Heart right ventricle (tissue), 16 donors: ENCODE results near the gene ZNF248. TPM values are rescaled to one million over a fixed set of nuclear protein-coding genes. Genes with fewer than 3 reads are reported as not detected.

Source experiments
- ATAC-seq, 8 donors: fragments of 200-7000 bp; cut with Tn5 transposase; one replicate each; pipeline ENCODE4 v1.9.1; 2020; ENCODE audit warnings: mild to moderate bottlenecking in 8 of 8, moderate library complexity in 8 of 8, moderate number of reproducible peaks in 1 of 8
- DNase-seq, 2 donors: peaks; one replicate each; pipeline ENCODE4 v3.0.0-alpha.2; 2020
- H3K27ac ChIP-seq, 10 donors: fragments of 200-600 bp; sonication (generic) in 2 of 10; one replicate each; pipeline versions ENCODE4 v1.5.0 to v1.8.0; 2020 to 2022; ENCODE audit warnings: mild to moderate bottlenecking in 3 of 10
- H3K27me3 ChIP-seq, 7 donors: fragments of 200-600 bp; one replicate each; pipeline ENCODE4 v1.8.0; 2021 to 2022; ENCODE audit warnings: mild to moderate bottlenecking in 2 of 7
- H3K36me3 ChIP-seq, 9 donors: fragments of 200-600 bp; sonication (generic) in 1 of 9; one replicate each; pipeline versions ENCODE4 v1.5.0 to v1.8.0; 2020 to 2022; ENCODE audit warnings: mild to moderate bottlenecking in 2 of 9
- H3K4me1 ChIP-seq, 9 donors: fragments of 200-600 bp; sonication (generic) in 1 of 9; one replicate each; pipeline versions ENCODE4 v1.5.0 to v1.8.0; 2020 to 2022; ENCODE audit warnings: mild to moderate bottlenecking in 4 of 9
- H3K4me3 ChIP-seq, 10 donors: fragments of 200-600 bp; sonication (generic) in 2 of 10; one replicate each; pipeline versions ENCODE4 v1.5.0 to v1.8.0; 2020 to 2022; ENCODE audit warnings: mild to moderate bottlenecking in 7 of 10, moderate library complexity in 2 of 10
- H3K9me3 ChIP-seq, 11 donors: fragments of 200-600 bp in 10 of 11; sonication (generic) in 2 of 11; one replicate each; pipeline versions ENCODE4 v1.5.0 to v1.8.0; 2013 to 2022; ENCODE audit warnings: mild to moderate bottlenecking in 2 of 11, control low read depth in 1 of 11, moderate library complexity in 1 of 11
- CTCF ChIP-seq, 9 donors: fragments of 200-600 bp; sonication (generic) in 2 of 9; IDR thresholded peaks; one replicate each; pipeline versions ENCODE4 v1.5.0 to v1.8.0; 2021 to 2022; ENCODE audit warnings: antibody characterized with exemption in 9 of 9, mild to moderate bottlenecking in 5 of 9, moderate library complexity in 1 of 9
- WGBS, 2 donors: extraction: QIAGEN DNeasy Blood & Tissue Kit; methylation state at CpG; one replicate each; pipeline ENCODE4 v1.1.7; 2013; ENCODE audit warnings: inconsistent platforms in 1 of 2; 5-methylcytosine and 5-hydroxymethylcytosine counted together
- intact Hi-C, 10 donors: fragments of 100-400 bp; cut with DNase I; formaldehyde crosslinking; loops; one replicate each; pipeline versions ENCODE4 v1.11.1 to v1.14.2; 2022
- polyA plus RNA-seq, 2 donors: library from polyadenylated mRNA; stranded (reverse); fragments of 200-250 nt; gene quantifications; one replicate each; pipeline ENCODE4 v1.2.3, GENCODE V29; 2013
- total RNA-seq, 10 donors: library from RNA; stranded (reverse); fragmentation: NEBNext Ultra II Directional in 3 of 10; extraction: Animal tissue kit (Norgen Biotek cat#: 25700) in 3 of 10; gene quantifications; one replicate each; pipeline versions ENCODE4 v1.2.1 to v1.2.4, GENCODE V29; 2021 to 2023
- donor health status: Arrhythmogenic right ventricular cardiomyopathy.
- donor health status: ischemic (EF 13 %, LVEDD 7.1; RV severe dilation, severe dysfunction).
- donor health status: healthy with polysubstance abuse.
- donor health status: DM: no; HTN: yes; CAD: no.
- donor health status: DM: no; HTN: no; CAD: no.
- donor health status: ischemic (EF 25% LVEDD 6.9; RV normal size, moderate dysfunction).
- donor health status: ischemic (EF 25% LVEDD 5.7; RV mildly dilated, moderate dysfunction).
- donor health status: healthy.
- donor health status: DM: yes; HTN: yes; CAD: no.
- donor health status: Ischemic cardiomyopathy.
- donor health status: ischemic (EF 35%, LVEDD 5.7; RV mildly dilated, moderate dysfunction).
- donor health status: nonischemic (EF 11% LVEDD 7.7; RV severe dilation, severe dysfunction).
- donor health status: DM: yes; HTN: yes; CAD: no.
- donor health status: PGD.
- donor health status: ischemic (EF 29% LVEDD 5.4; RV normal size, mild dysfunction).
- donor health status: nonischemic (EF 23%, LVEDD 6.1; RV moderate dilation, normal function).

ZNF248 gene
- total and polyA plus RNA-seq, 12 donors: 3.8 to 13.9 (median 8.8) TPM

GRCh38 chr10:37871143-37871542 is 13.7 kb upstream of the ZNF248 start:
- ATAC-seq (no peak), DNase-seq (no peak)
- Histone ChIP-seq H3K27ac (no peak overlapping the region), H3K27me3 (no peaks in the 10 kb centered on the region), H3K9me3 (peaks cover 0 to 4% (median 0%) of the 10 kb centered on the region in 11 donors), H3K4me3 (no peak overlapping the region), H3K36me3 (no peaks in the 10 kb centered on the region), H3K4me1 (no peaks in the 10 kb centered on the region)
- WGBS, 2 donors: 45 to 66% methylated on average over 2 of the region's 2 CpGs
- intact Hi-C loops: no loop called here
- TF ChIP-seq CTCF (IDR thresholded peaks at IDR 0.05): no peak

- intact Hi-C loops: no loop called here
- H3K36me3 ChIP-seq: no peaks in the 10 kb centered on the region
- ATAC-seq (no peak), DNase-seq (no peak)
- 91 to 93% methylated on average over 3 of the region's 3 CpGs for WGBS, 2 donors
- TF ChIP-seq CTCF (IDR thresholded peaks at IDR 0.05): no peak
- peaks cover 0 to 4% (median 0%) of the 10 kb centered on the region in 11 donors for H3K9me3 ChIP-seq
- H3K4me3 ChIP-seq: no peak overlapping the region
- H3K27me3 ChIP-seq: no peaks in the 10 kb centered on the region
- H3K4me1 ChIP-seq: no peaks in the 10 kb centered on the region
- H3K27ac ChIP-seq: no peak overlapping the region
Observed at GRCh38 chr10:37868796-37869195, 11.4 kb upstream of the ZNF248 start.

GRCh38 chr10:37865957-37866803 is 8.8 kb upstream of the ZNF248 start:
- DNase-seq (no peak), ATAC-seq (no peak)
- TF ChIP-seq CTCF (IDR thresholded peaks at IDR 0.05): no peak
- Histone ChIP-seq H3K27ac (no peak overlapping the region), H3K36me3 (no peaks in the 10 kb centered on the region), H3K4me1 (no peaks in the 10 kb centered on the region), H3K4me3 (no peak overlapping the region), H3K27me3 (no peaks in the 10 kb centered on the region), H3K9me3 (peaks cover 0 to 4% (median 0%) of the 10 kb centered on the region in 11 donors)
- WGBS, 2 donors: 83% methylated on average over 9 of the region's 9 CpGs
- intact Hi-C loops: no loop called here

- Histone ChIP-seq H3K4me1 (no peaks in the 10 kb centered on the region), H3K27ac (no peak overlapping the region), H3K4me3 (no peak overlapping the region), H3K36me3 (no peaks in the 10 kb centered on the region), H3K9me3 (peaks cover 0 to 2% (median 0%) of the 10 kb centered on the region in 11 donors), H3K27me3 (no peaks in the 10 kb centered on the region)
- intact Hi-C loops: no loop called here
- WGBS, 2 donors: 70 to 72% methylated on average over 3 of the region's 3 CpGs
- no peak for DNase-seq
- ATAC-seq: no peak
- no peak for TF ChIP-seq CTCF (IDR thresholded peaks at IDR 0.05)
Observed at GRCh38 chr10:37865264-37865663, 7.9 kb upstream of the ZNF248 start.
